Effector memory CD4-positive, alpha-beta T cell (primary cell): ENCODE data around the gene RNU11.
"Not testable (repeated sequence)": the region's sequence is repeated elsewhere in the genome, so short reads cannot be mapped to it uniquely, and the experiment has no call there.

Experiments
- DNase-seq, 3 donors: peaks; one replicate each; pipeline ENCODE4 v3.0.0-alpha.2; 2020
- H3K27ac ChIP-seq: 2 replicates; pipeline ENCODE4 v1.7.0; 2013; ENCODE audit warnings: mild to moderate bottlenecking, low read length, moderate library complexity; ENCODE audit not compliant: insufficient read depth, poor library complexity, severe bottlenecking
- H3K27me3 ChIP-seq: replicated peaks from 2 replicates; pipeline ENCODE4 v1.7.0; 2013; ENCODE audit warnings: mild to moderate bottlenecking, low read length; ENCODE audit not compliant: insufficient read depth, control insufficient read depth, poor library complexity, severe bottlenecking
- H3K36me3 ChIP-seq: 2 replicates; pipeline ENCODE4 v1.7.0; 2013; ENCODE audit warnings: mild to moderate bottlenecking, low read length, moderate library complexity; ENCODE audit not compliant: control insufficient read depth, insufficient read depth
- H3K4me1 ChIP-seq: 2 replicates; pipeline ENCODE4 v1.7.0; 2013; ENCODE audit warnings: low read length, mild to moderate bottlenecking; ENCODE audit not compliant: control insufficient read depth, insufficient read depth, poor library complexity, severe bottlenecking
- H3K4me3 ChIP-seq: 2 replicates; pipeline ENCODE4 v1.7.0; 2013; ENCODE audit warnings: low read length, low read depth, mild to moderate bottlenecking; ENCODE audit not compliant: insufficient read depth, poor library complexity, severe bottlenecking
- H3K9me3 ChIP-seq: 2 replicates; pipeline ENCODE4 v1.7.0; 2013; ENCODE audit warnings: mild to moderate bottlenecking, low read length, moderate library complexity; ENCODE audit not compliant: control insufficient read depth

RNU11 gene

GRCh38 chr1:28642056-28642846 lies 6.1 kb upstream of the RNU11 start:
- Histone ChIP-seq H3K36me3 (no peaks in the 10 kb centered on the region), H3K27me3 (no peaks in the 10 kb centered on the region), H3K4me3 (peak overlapping the region; percentile 87), H3K9me3 (no peaks in the 10 kb centered on the region), H3K27ac (peak overlapping the region; percentile 85), H3K4me1 (peaks cover 15% of the 10 kb centered on the region)
- DNase-seq = no peak

GRCh38 chr1:28642847-28643635 lies 5.4 kb upstream of the RNU11 start, which contains the start of gene TAF12:
TAF12 (minus strand) TSS chr1:28643067; CDS start chr1:28622081, 20,986 bp downstream.
- H3K36me3 ChIP-seq = no peaks in the 10 kb centered on the region
- no peaks in the 10 kb centered on the region for H3K9me3 ChIP-seq
- peak within 1 kb of the TSS; percentile 87 for H3K4me3 ChIP-seq
- H3K4me1 ChIP-seq = peaks cover 18% of the 10 kb centered on the region
- DNase-seq = peak; percentile 88 to 91 (median 88)
- peak within 1 kb of the TSS; percentile 85 for H3K27ac ChIP-seq
- H3K27me3 ChIP-seq = no peaks in the 10 kb centered on the region

- H3K9me3 ChIP-seq = no peaks in the 10 kb centered on the region
- H3K27ac ChIP-seq = peak overlapping the region; percentile 85
- no peak overlapping the region for H3K4me3 ChIP-seq
- no peaks in the 10 kb centered on the region for H3K27me3 ChIP-seq
- H3K36me3 ChIP-seq = no peaks in the 10 kb centered on the region
- peaks cover 20% of the 10 kb centered on the region for H3K4me1 ChIP-seq
- no peak for DNase-seq
Measured at GRCh38 chr1:28644494-28644893, 3.9 kb upstream of the RNU11 start.

GRCh38 chr1:28645406-28645805 lies 3.0 kb upstream of the RNU11 start:
- H3K36me3 ChIP-seq, H3K27me3 ChIP-seq, DNase-seq, H3K9me3 ChIP-seq, H3K4me3 ChIP-seq, H3K27ac ChIP-seq: not testable (repeated sequence)
- H3K4me1 ChIP-seq = peaks cover 20% of the 10 kb centered on the region

- Histone ChIP-seq H3K36me3 (no peaks in the 10 kb centered on the region), H3K9me3 (no peaks in the 10 kb centered on the region), H3K4me3 (no peak overlapping the region), H3K27ac (no peak overlapping the region), H3K27me3 (no peaks in the 10 kb centered on the region), H3K4me1 (peaks cover 20% of the 10 kb centered on the region)
- DNase-seq = no peak
Measured at GRCh38 chr1:28646040-28646439, 2.4 kb upstream of the RNU11 start.

GRCh38 chr1:28648008-28648473 lies 359 bp upstream of the RNU11 start:
- no peaks in the 10 kb centered on the region for H3K27me3 ChIP-seq
- DNase-seq = peak; percentile 80 to 82 (median 80)
- H3K4me3 ChIP-seq = peak overlapping the region; percentile 47
- no peaks in the 10 kb centered on the region for H3K36me3 ChIP-seq
- peak overlapping the region; percentile 98 for H3K27ac ChIP-seq
- H3K4me1 ChIP-seq = peaks cover 14% of the 10 kb centered on the region
- H3K9me3 ChIP-seq = no peaks in the 10 kb centered on the region

- not testable (repeated sequence) for H3K27ac ChIP-seq, H3K27me3 ChIP-seq, H3K4me1 ChIP-seq, H3K36me3 ChIP-seq, H3K9me3 ChIP-seq, DNase-seq, H3K4me3 ChIP-seq
Measured at GRCh38 chr1:28653063-28653462, 4.7 kb downstream of the RNU11 start.

GRCh38 chr1:28653870-28654269 lies 5.5 kb downstream of the RNU11 start:
- H3K4me3 ChIP-seq, H3K27me3 ChIP-seq, H3K4me1 ChIP-seq, DNase-seq, H3K36me3 ChIP-seq, H3K9me3 ChIP-seq, H3K27ac ChIP-seq: not testable (repeated sequence)

GRCh38 chr1:28655448-28656311 lies 7.3 kb downstream of the RNU11 start:
- H3K4me3 ChIP-seq, H3K9me3 ChIP-seq, H3K4me1 ChIP-seq, DNase-seq, H3K27me3 ChIP-seq, H3K27ac ChIP-seq, H3K36me3 ChIP-seq: not testable (repeated sequence)
